ENCODE measurements around the gene SLC12A8.

- TF ChIP-seq CEBPZ (IDR thresholded peaks at IDR 0.05; ENCODE audit: low read length): no peak
- TF ChIP-seq ZNF512 (CRISPR knock-in tag; IDR thresholded peaks at IDR 0.05): no peak
- no peak for TF ChIP-seq TCF7 (IDR thresholded peaks at IDR 0.05; ENCODE audit: low read depth)
- no peak for TF ChIP-seq CENPT (CRISPR knock-in tag; IDR thresholded peaks at IDR 0.05; ENCODE audit: low read depth)
- TF ChIP-seq REST (IDR thresholded peaks at IDR 0.05; ENCODE audit: borderline replicate concordance in 1 of 2, low read depth in 1 of 2, low read length in 2 of 2): no peak
Measured at GRCh38 chr3:125037498-125038150, 174.9 kb downstream of the SLC12A8 start.

Data from HepG2 (cell line).